Suprapubic skin (tissue), 3 donors: ENCODE data around the gene MCF2L2.

Experiments used
- EP300 ChIP-seq: sonication (generic); formaldehyde crosslinking; IDR thresholded peaks from one replicate; pipeline ENCODE4 v1.6.1; 2017; ENCODE audit warnings: antibody characterized with exemption
- TF ChIP-seq, protein P1 (sequence below), 2 donors: fragments of 200-600 bp in 1 of 2; fragments of 450-650 bp in 1 of 2; sonication (generic) in 1 of 2; IDR thresholded peaks; one replicate each; pipeline ENCODE4 v1.5.1; 2016 to 2019; ENCODE audit warnings: antibody characterized with exemption in 2 of 2, mild to moderate bottlenecking in 1 of 2, moderate library complexity in 1 of 2

DNA sequence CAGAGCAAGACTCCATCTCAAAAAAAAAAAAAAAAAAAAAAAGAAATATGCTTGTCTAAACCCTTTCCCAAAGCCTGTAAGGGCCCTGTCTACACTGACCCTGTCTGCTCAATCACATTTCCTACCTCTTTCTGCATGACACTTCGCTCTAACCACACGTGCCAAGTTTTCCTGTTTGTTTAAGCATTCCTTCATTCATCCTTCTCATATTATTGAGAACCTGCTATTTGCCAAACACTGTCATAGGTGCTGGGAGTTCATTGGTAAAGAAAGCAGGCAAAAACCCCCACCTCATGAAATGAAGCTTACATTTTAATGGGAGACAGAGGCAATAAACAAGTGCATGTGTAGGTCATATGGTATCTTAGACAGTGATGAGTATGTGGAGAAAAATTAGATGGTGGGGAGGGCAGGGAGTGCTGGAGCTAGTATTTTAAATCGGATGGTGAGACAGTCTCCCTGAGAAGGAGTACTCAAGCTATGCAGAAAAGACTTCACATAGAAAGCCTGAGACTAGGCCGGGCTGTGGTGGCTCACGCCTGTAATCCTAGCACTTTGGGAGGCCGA, 127.3 kb downstream of the MCF2L2 start:
- no peak for TF ChIP-seq EP300
- TF ChIP-seq, protein P1, sequence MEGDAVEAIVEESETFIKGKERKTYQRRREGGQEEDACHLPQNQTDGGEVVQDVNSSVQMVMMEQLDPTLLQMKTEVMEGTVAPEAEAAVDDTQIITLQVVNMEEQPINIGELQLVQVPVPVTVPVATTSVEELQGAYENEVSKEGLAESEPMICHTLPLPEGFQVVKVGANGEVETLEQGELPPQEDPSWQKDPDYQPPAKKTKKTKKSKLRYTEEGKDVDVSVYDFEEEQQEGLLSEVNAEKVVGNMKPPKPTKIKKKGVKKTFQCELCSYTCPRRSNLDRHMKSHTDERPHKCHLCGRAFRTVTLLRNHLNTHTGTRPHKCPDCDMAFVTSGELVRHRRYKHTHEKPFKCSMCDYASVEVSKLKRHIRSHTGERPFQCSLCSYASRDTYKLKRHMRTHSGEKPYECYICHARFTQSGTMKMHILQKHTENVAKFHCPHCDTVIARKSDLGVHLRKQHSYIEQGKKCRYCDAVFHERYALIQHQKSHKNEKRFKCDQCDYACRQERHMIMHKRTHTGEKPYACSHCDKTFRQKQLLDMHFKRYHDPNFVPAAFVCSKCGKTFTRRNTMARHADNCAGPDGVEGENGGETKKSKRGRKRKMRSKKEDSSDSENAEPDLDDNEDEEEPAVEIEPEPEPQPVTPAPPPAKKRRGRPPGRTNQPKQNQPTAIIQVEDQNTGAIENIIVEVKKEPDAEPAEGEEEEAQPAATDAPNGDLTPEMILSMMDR (IDR thresholded peaks at IDR 0.05): no peak
